NCI-H1694 (cell line): ENCODE data around the gene NAB1.

Source experiments
- DNase-seq: peaks from one replicate; lab custom pipeline; 2025; lab: John Stamatoyannopoulos, UW

NAB1 gene

GRCh38 chr2:190637903-190638618 is 10.8 kb upstream of the NAB1 start:
- no peak for DNase-seq

- DNase-seq = no peak
Measured at GRCh38 chr2:190640117-190640516, 8.8 kb upstream of the NAB1 start.

- no peak for DNase-seq
Measured at GRCh38 chr2:190641469-190641868, 7.4 kb upstream of the NAB1 start.

GRCh38 chr2:190646780-190647522 is 1.9 kb upstream of the NAB1 start:
- DNase-seq = no peak

DNA sequence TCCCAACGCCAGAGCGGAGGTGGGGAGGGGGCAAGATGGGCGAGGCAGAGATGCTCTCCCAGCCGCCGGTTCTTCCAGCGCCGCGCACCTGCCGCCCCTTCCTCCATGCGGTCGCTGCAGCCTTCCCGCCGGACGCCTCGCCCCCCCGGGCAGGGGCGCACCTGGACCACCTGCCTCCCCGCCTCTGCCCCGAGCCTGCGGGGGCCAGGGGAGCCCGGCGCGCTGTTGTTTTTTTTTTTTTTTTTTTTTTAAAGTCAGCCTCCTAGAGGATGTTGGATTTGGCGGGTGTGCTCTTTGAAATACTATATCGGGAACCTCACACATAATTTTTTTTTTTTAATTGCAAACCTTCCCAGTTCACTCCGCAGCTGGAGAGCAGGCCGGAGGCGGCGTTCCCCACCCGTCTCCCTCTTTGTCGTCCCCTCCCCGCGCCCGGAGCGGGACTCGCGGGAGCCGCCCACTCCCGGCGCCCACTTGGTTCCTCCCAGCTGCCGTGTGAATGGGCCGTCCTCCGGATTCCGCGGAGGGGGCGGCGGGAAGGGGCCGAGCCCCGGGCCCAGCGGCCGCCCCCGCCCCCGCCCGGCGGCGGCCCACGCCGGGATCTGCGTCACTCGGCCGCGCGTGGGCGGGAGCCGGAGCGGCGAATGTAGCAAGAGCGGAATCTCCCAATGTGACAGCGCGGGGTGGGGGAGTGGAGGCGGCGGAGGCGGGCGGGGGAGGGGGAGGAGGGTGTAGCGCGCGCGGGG is 421 bp upstream of the NAB1 start:
- DNase-seq = peak; percentile 58

DNA sequence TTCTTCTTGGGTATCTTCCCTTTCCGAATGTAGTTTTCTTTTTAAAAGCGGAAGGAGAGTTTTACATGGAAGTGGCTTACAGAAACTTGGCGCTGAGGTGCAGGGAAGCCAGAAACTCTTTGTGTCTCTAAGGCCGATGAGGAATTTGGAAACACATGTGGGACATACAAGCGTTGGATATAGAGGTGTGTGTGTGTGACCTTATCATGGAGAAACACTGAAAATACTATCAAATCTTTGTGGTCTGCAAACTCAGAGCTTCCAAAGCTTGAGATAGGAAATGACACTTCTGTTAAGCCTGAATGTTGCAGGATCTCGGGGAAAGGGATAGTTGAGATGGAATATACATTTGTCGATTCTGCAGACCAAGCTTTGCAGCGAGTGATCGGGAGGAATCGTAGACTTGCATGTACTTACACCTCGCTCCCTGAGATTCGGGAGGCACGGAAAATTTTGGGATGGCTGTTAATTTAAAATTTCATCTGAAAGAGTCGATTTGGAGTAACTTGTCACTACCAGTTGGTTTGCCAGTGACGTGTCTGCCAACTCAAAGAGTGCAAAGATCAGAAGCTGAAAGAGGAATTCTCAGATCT is 1.0 kb downstream of the NAB1 start:
- no peak for DNase-seq

- no peak for DNase-seq
Measured at GRCh38 chr2:190651413-190651812, 2.5 kb downstream of the NAB1 start.

DNA sequence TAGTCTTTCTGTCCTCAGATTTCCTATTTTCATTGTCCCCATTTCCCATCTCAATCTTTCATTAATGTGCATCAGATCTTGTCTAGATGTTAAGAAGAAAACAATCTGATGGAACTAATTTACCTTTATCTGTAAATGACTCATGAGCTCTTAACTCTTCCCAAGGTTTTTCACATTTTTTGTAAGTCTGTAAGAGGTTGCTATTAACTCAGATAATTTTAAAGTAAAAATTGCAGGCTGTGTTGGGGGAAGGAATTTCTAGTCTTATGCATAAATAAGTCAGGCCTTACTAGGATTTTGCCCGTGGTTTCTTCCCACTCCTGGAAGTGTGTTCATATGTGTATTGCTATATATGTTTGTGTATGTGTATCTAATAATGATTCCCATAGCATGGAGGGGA is 4.3 kb downstream of the NAB1 start:
- no peak for DNase-seq

- DNase-seq = no peak
Measured at GRCh38 chr2:190653931-190654330, 5.0 kb downstream of the NAB1 start.

- peak; percentile 29 for DNase-seq
Measured at GRCh38 chr2:190655113-190655512, 6.2 kb downstream of the NAB1 start.

- DNase-seq = no peak
Measured at GRCh38 chr2:190655570-190655969, 6.7 kb downstream of the NAB1 start.

DNA sequence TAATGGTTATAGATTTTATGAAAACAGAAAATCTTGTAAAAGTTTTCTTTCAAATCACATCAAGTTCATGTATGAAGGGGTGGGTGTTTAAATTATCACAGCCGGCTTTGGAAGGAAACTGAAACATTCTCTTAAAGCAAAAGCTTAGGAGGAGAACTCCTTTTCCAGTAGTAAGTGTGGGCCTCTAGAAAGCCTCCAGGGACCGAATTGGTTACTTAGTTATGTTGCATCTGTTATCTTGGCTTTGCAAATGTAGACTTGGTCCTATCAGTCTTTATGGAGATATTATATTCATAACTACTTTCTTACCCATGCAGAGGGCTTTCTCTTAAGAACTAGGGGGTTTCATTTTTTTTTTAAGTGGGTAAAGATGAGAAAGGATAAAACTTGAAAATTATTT is 7.4 kb downstream of the NAB1 start:
- no peak for DNase-seq

- DNase-seq = no peak
Measured at GRCh38 chr2:190657474-190658255, 8.8 kb downstream of the NAB1 start.

DNA sequence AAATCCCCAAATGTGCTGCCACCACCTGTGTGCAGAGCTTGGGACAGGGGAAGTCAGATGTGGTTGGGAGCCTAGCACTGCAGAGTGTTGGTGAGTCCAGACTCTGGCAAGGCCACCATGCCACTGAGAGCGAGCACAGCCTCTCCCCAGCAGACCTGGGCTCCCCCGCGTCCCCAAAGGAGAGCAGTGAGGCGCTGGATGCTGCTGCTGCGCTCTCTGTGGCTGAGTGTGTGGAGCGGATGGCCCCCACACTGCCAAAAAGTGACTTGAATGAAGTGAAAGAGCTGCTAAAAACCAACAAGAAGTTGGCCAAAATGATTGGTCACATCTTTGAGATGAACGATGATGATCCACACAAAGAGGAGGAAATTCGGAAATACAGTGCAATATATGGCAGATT is 10.7 kb downstream of the NAB1 start:
- DNase-seq = no peak

DNA sequence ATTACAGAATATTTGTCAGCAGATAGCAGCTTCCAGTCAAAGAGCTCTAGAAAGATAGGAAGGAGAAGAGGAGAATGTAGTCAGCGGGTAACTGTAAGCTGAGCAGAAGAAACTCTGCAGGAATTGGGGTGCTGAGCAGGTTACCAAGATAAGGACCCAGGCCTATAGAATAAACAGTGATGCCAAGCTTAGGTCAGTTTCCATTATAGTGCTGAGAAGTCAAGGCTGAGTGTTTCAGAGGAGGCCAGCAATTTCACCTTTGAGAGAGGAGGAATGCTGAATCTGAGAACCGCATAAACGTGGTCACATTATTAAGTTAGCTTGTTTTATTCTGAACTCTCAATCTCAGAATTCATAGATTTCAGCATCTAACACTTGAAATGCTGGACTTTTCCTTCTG is 13.9 kb downstream of the NAB1 start:
- DNase-seq = no peak

GRCh38 chr2:190663348-190663747 is 14.5 kb downstream of the NAB1 start:
- no peak for DNase-seq

DNA sequence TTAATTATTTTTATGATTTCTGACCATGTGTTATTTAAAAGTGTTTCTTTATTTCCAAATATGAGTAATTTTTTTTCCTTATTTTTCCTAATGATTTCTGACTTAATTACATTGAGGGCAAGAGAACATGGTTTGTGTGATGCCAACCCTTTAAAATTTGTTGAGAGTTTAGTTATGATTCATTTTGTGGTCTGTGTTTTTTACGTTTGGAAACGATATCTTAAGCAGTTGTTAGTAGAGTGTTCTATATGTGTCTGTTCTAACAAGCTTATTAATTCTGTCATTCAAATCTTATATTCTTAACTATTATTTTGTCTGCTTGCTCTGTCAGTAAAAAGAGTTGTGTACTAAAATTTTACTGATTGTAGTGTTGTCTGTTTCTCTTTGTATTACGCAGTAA is 15.0 kb downstream of the NAB1 start:
- no peak for DNase-seq

- DNase-seq = no peak
Measured at GRCh38 chr2:190664240-190664639, 15.4 kb downstream of the NAB1 start.

DNA sequence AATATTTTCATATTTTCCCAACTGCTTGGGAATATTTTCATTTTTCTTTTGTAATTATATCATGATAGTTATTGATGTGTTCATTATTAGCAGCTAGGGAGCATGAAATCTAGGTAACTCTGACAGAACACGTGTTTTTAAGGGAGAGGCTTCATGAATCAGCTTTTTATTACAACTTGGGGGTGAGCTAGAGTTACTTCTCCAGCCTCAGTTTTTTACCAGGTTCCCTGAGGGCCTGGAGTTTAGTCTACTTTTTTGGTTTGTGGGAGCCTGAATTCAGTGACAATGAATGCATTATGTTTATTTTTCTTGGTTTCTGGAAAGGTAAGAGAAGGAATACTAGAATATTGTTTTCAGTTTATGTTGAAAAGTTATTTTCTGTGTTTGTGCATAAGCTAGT is 18.0 kb downstream of the NAB1 start:
- no peak for DNase-seq

GRCh38 chr2:190668892-190669291 is 20.0 kb downstream of the NAB1 start:
- no peak for DNase-seq

DNA sequence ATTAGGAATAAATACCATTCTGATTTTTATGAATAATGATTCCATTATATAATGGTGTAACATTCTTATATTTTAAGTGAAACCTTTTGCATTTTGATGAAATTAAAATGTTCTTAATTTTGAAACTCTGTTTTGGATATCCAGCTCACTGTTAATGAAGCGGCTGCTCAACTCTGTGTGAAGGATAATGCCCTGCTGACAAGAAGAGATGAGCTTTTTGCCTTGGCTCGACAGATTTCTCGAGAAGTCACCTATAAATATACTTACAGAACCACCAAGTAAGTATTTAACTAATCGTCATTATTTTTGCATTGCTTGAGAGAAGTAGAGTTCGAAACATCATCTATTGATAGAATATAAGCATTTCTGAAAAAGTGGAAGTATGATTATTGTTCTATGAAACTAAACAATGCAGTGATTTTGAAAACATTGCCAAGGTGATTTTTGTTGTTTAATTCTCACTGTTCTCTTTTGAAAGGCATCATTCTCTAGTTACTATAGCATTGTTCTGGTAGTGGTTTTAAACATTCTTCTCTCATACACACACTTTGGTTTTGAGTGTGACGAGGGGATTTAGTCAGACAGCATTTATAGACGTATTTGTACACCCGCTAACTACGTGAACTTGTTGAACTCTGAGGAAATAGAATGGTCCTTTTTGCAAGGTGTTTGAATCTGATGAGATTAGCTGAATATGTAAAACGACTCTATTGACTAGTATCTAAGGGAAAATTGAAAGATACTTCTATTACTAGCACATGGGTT is 21.5 kb downstream of the NAB1 start:
- no peak for DNase-seq
